GM10248 (cell line): Measurements from ENCODE around the gene DPH1.
A peak's percentile ranks its signal among the peaks of the same experiment; 100 is the strongest.

Experiments used
- CTCF ChIA-PET: fragments of 300-600 bp; sonication (Branson Sonifier 250); formaldehyde crosslinking; extraction: SDS; loops from one replicate; lab custom pipeline; 2021; ENCODE audit warnings: antibody characterized with exemption; lab: Yijun Ruan, JAX
- POLR2A ChIA-PET: fragments of 350-650 bp; sonication (Branson Sonifier 250); formaldehyde crosslinking; extraction: SDS; loops from one replicate; lab custom pipeline; 2020; ENCODE audit warnings: antibody characterized with exemption; lab: Yijun Ruan, JAX
- DNase-seq: peaks from one replicate; pipeline ENCODE4 v3.0.0; 2012; ENCODE audit errors: extremely low spot score
- CTCF ChIP-seq: IDR thresholded peaks from 2 replicates; pipeline ENCODE4 v1.5.1; 2012; ENCODE audit warnings: mild to moderate bottlenecking, low read depth; ENCODE audit errors: extremely low read depth, missing control alignments, control extremely low read depth

Gene DPH1

DNA sequence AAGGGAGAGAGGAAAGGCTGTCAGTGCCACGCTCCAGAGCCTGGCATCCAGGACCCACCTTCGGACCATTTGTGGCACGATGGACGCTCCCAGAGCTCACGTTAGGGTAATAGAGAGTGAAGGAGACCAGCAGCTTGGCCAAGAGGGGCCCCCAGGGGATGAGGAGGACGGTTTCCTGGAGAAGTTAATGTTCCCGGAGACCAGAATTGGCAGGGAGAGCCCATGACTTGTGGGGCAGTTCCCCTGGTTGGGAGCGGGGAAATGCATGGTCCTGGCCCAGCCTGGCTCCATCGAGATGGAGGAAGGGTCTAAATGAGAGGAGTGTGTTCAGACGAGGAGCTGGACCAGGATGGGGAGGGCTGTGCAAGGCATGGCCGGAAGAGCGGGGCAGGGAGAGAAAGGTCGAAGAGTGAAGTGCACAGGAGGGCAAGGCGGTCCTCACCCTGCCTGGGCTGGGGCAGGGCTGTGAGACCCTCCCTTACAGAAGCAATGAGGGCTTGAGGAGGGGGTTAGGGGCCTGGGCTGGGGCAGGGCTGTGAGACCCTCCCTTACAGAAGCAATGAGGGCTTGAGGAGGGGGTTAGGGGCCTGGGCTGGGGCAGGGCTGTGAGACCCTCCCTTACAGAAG lies 22.1 kb downstream of the DPH1 start:
- ChIA-PET CTCF (interaction anchor here (0.9 to 2.7 kb wide), 6 partner anchors 12 to 300 kb away, joined by 3 to 12 read pairs (median 3); no protein-coding TSS in a partner anchor), POLR2A (no interaction called here)
- TF ChIP-seq CTCF = no peak
- DNase-seq = no peak

DNA sequence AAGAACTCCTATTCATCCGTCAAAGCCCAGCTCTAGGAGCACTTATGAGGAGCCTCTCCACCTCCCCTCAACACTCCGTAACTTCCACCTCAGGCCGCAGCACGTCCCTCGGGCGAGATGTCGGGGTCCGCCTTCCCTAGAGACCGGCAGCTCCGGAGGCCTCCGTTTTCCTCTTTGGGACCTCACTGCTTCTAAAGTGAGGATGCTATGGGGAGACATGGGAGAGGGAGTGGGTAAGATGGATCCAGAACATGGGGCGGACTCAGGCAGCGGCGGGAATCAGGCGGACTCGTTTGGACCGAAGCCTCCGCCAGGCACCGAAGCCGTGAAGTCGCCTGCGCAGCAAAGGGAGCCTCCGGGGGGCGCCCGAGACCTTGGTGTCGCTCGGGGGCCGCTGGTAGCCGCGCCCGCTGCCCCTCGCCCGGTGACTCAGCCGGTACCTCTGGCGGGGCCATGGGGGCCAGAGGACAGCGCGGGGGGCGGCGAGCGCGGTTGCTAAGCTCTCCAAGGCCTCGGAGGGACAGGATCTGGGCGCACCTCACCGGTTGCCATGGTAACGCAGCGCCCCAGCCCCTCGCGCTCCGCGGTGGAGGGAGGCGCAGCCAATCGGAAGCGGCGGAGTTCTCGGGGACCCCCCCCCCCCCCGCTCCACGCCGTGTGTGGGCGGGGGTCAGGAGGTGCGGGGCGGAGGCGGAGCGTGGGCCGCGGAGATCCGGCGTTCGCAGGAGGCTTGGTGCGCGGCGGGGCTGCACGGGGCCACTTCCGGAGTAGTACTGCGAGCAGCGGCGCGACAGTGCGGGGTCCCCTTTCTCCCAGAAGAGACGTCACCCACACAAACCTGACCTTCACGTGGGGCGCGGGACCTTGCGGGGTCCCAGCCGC lies 23.7 kb downstream of the DPH1 start:
- TF ChIP-seq CTCF = peak; percentile 77
- peak; percentile 82 for DNase-seq
- ChIA-PET POLR2A (interaction anchor here (0.7 to 1.2 kb wide), 2 partner anchors 182 to 200 kb away, joined by 4 to 5 read pairs; no protein-coding TSS in a partner anchor), CTCF (interaction anchor here (0.6 to 8.9 kb wide), 30 partner anchors 9 to 362 kb away, joined by 3 to 205 read pairs (median 6); partner anchors contain the start of gene TSR1)

DNA sequence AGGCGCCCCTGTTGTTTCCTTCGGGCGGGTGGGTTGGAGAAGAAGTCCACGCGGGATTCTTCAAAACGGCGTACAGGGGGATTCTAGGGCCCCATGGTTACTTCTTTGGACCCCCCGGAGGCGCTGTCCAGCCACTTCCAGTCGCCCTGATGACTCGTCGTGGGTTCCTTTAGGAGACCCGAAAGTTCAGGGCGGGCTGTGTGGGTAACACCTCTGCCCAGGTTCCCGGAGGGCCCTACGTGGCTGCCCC lies 24.2 kb downstream of the DPH1 start:
- ChIA-PET POLR2A (interaction anchor here (0.8 to 1.9 kb wide), 5 partner anchors 10 to 337 kb away, joined by 3 to 10 read pairs (median 5); no protein-coding TSS in a partner anchor), CTCF (interaction anchor here (0.6 to 8.9 kb wide), 43 partner anchors 8 to 362 kb away, joined by 3 to 205 read pairs (median 4); partner anchors contain the start of genes SMG6, SRR and TSR1)
- no peak for TF ChIP-seq CTCF
- DNase-seq = no peak

DNA sequence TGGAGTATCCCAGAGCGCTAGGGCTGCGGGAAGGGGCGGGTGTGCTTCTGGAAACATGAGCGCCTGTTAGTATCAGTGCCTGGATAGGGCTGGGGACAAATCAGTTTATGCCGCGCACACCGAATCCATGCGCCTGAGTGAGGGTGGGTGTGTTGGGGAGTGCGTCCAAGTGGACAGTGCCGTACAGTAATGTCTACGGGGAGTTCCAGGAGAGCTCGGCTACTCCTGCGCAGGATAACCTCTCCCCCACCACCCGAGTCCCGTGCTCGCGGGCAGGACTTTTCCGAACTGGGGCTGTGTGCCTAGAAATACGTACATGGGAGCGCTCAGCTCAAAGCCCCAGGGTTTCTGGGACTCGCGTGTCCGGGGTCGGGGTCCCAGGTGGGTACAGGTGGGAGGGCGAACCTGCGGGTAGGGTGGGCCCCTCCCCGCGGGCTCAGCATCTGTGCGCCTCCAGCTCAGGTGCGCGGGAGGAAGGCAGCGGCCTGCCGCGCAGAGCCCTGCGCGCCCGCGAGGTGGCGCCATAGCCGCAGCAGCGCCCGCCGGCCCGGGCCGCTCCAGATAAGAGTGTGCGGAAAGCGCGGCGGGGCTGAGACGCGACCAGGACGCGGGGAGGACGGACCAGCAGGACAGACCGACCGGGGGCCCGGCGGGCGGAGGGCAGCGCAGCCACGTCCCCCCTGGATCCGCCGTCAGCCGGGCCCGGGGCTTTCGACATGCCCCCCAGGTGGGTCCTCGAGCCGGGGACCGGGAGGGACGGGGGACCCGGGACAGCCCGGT lies 24.7 kb downstream of the DPH1 start, which contains the start of gene HIC1:
Gene HIC1 (plus strand): TSS at position 592 of the 780 bp plus-strand sequence. CDS start 1,588 bp downstream, outside the sequence.
- POLR2A ChIA-PET = interaction anchor here (0.6 to 1.9 kb wide), 9 partner anchors 10 to 338 kb away, joined by 3 to 10 read pairs (median 3); no protein-coding TSS in a partner anchor
- DNase-seq = peak; percentile 83
- CTCF ChIA-PET = interaction anchor here (0.6 to 8.9 kb wide), 43 partner anchors 8 to 361 kb away, joined by 3 to 205 read pairs (median 5); partner anchors contain the start of genes SMG6, SRR and TSR1
- peak; percentile 94 for TF ChIP-seq CTCF

DNA sequence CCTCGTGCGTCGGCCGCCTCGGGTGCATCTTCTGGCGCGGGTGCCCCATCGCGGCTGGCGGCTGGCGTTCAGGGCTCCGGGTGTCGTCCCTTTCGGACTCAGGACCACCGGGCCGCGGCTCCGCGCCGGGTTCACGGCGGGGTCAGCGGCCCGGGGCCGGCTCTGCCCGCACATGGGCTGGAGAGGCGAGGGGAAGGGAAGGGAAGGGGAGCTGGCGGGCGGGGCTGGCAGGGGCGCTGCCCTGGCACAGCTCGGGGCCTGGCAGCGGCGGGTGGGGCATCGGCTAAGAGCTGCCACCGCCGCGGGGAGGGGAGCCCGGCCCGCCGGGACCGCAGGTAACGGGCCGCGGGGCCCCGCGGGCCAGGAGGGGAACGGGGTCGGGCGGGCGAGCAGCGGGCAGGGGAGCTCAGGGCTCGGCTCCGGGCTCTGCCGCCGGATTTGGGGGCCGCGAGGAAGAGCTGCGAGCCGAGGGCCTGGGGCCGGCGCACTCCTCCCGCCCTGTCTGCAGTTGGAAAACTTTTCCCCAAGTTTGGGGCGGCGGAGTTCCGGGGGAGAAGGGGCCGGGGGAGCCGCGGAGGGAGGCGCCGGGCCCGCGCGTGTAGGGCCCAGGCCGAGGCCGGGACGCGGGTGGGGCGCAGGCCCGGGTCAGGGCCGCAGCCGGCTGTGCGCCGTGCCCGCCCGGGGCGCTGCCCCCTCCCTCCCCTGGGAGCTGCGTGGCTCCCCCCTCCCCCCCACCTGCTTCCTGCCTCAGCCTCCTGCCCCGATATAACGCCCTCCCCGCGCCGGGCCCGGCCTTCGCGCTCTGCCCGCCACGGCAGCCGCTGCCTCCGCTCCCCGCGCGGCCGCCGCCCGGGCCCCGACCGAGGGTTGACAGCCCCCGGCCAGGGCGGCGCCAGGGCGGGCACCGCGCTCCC lies 25.6 kb downstream of the DPH1 start:
- POLR2A ChIA-PET = interaction anchor here (0.6 to 1.9 kb wide), 11 partner anchors 9 to 339 kb away, joined by 3 to 10 read pairs (median 3); partner anchors contain the start of gene TSR1
- no peak for TF ChIP-seq CTCF
- CTCF ChIA-PET = interaction anchor here (0.7 to 8.9 kb wide), 31 partner anchors 9 to 297 kb away, joined by 3 to 205 read pairs (median 8); partner anchors contain the start of genes SMG6, SRR and TSR1
- DNase-seq = peak; percentile 70
